Adipocyte (in vitro differentiated cells): ENCODE measurements around the gene PKMYT1.
A peak's percentile ranks its signal among the peaks of the same experiment; 100 is the strongest.

Source experiments
- DNase-seq: peaks from one replicate; pipeline ENCODE4 v3.0.0-alpha.2; 2015; ENCODE audit warnings: low read depth
- H3K27me3 ChIP-seq: replicated peaks from 2 replicates; pipeline ENCODE4 v1.7.0; 2013; ENCODE audit warnings: mild to moderate bottlenecking, low read length, moderate library complexity; ENCODE audit not compliant: control insufficient read depth, insufficient read depth
- H3K36me3 ChIP-seq: 2 replicates; pipeline ENCODE4 v1.7.0; 2013; ENCODE audit warnings: low read length, mild to moderate bottlenecking, moderate library complexity; ENCODE audit not compliant: control insufficient read depth, insufficient read depth, severe bottlenecking
- H3K4me1 ChIP-seq: 2 replicates; pipeline ENCODE4 v1.7.0; 2013; ENCODE audit warnings: mild to moderate bottlenecking, low read length, moderate library complexity; ENCODE audit not compliant: control insufficient read depth, insufficient read depth
- H3K4me3 ChIP-seq: 2 replicates; pipeline ENCODE4 v1.7.0; 2013; ENCODE audit warnings: mild to moderate bottlenecking, low read length, moderate library complexity
- H3K9ac ChIP-seq: 2 replicates; pipeline ENCODE4 v1.7.0; 2013; ENCODE audit warnings: mild to moderate bottlenecking, low read length, moderate library complexity
- H3K9me3 ChIP-seq: 2 replicates; pipeline ENCODE4 v1.7.0; 2013; ENCODE audit warnings: mild to moderate bottlenecking, low read length, moderate library complexity; ENCODE audit not compliant: control insufficient read depth

The PKMYT1 gene

GRCh38 chr16:3004781-3005284 lies 24.6 kb upstream of the PKMYT1 start:
- peaks cover 11% of the 10 kb centered on the region for H3K4me1 ChIP-seq
- H3K36me3 ChIP-seq, result no peaks in the 10 kb centered on the region
- peaks cover 35% of the 10 kb centered on the region for H3K27me3 ChIP-seq
- H3K4me3 ChIP-seq, result peak overlapping the region; percentile 56
- H3K9me3 ChIP-seq, result no peaks in the 10 kb centered on the region
- no peak for DNase-seq
- H3K9ac ChIP-seq, result no peak overlapping the region

- Histone ChIP-seq H3K27me3 (peaks cover 36% of the 10 kb centered on the region), H3K9me3 (no peaks in the 10 kb centered on the region), H3K4me1 (peaks cover 11% of the 10 kb centered on the region), H3K4me3 (no peak overlapping the region), H3K9ac (no peak overlapping the region), H3K36me3 (no peaks in the 10 kb centered on the region)
- DNase-seq, result peak; percentile 39
Measured at GRCh38 chr16:3004319-3004718, 24.1 kb upstream of the PKMYT1 start.

GRCh38 chr16:3003582-3004270 lies 23.5 kb upstream of the PKMYT1 start:
- DNase-seq, result peak; percentile 95
- no peak overlapping the region for H3K4me3 ChIP-seq
- H3K9ac ChIP-seq, result no peak overlapping the region
- peaks cover 39% of the 10 kb centered on the region for H3K27me3 ChIP-seq
- no peaks in the 10 kb centered on the region for H3K9me3 ChIP-seq
- H3K36me3 ChIP-seq, result no peaks in the 10 kb centered on the region
- peaks cover 11% of the 10 kb centered on the region for H3K4me1 ChIP-seq

- Histone ChIP-seq H3K4me3 (no peak overlapping the region), H3K36me3 (no peaks in the 10 kb centered on the region), H3K27me3 (peaks cover 28% of the 10 kb centered on the region), H3K9me3 (no peaks in the 10 kb centered on the region), H3K9ac (no peak overlapping the region), H3K4me1 (no peaks in the 10 kb centered on the region)
- DNase-seq, result no peak
Measured at GRCh38 chr16:3001316-3001715, 21.1 kb upstream of the PKMYT1 start.

GRCh38 chr16:3000540-3000939 lies 20.3 kb upstream of the PKMYT1 start:
- Histone ChIP-seq H3K36me3 (no peaks in the 10 kb centered on the region), H3K4me3 (no peak overlapping the region), H3K27me3 (peaks cover 27% of the 10 kb centered on the region), H3K9ac (no peak overlapping the region), H3K9me3 (no peaks in the 10 kb centered on the region), H3K4me1 (no peaks in the 10 kb centered on the region)
- no peak for DNase-seq

- no peak overlapping the region for H3K9ac ChIP-seq
- no peak for DNase-seq
- H3K36me3 ChIP-seq, result no peaks in the 10 kb centered on the region
- peaks cover 26% of the 10 kb centered on the region for H3K27me3 ChIP-seq
- no peaks in the 10 kb centered on the region for H3K4me1 ChIP-seq
- H3K4me3 ChIP-seq, result no peak overlapping the region
- no peaks in the 10 kb centered on the region for H3K9me3 ChIP-seq
Measured at GRCh38 chr16:2999929-3000328, 19.7 kb upstream of the PKMYT1 start.

GRCh38 chr16:2996298-2996697 lies 16.1 kb upstream of the PKMYT1 start:
- Histone ChIP-seq H3K27me3 (peaks cover 27% of the 10 kb centered on the region), H3K4me1 (no peaks in the 10 kb centered on the region), H3K4me3 (no peak overlapping the region), H3K36me3 (no peaks in the 10 kb centered on the region), H3K9me3 (no peaks in the 10 kb centered on the region), H3K9ac (no peak overlapping the region)
- DNase-seq, result no peak

- H3K4me1 ChIP-seq, result no peaks in the 10 kb centered on the region
- no peak overlapping the region for H3K4me3 ChIP-seq
- H3K27me3 ChIP-seq, result peaks cover 23% of the 10 kb centered on the region
- no peaks in the 10 kb centered on the region for H3K9me3 ChIP-seq
- no peak for DNase-seq
- no peak overlapping the region for H3K9ac ChIP-seq
- no peaks in the 10 kb centered on the region for H3K36me3 ChIP-seq
Measured at GRCh38 chr16:2992383-2993081, 12.3 kb upstream of the PKMYT1 start.

GRCh38 chr16:2991566-2992261 lies 11.5 kb upstream of the PKMYT1 start:
- no peaks in the 10 kb centered on the region for H3K9me3 ChIP-seq
- DNase-seq, result no peak
- no peak overlapping the region for H3K9ac ChIP-seq
- H3K4me1 ChIP-seq, result no peaks in the 10 kb centered on the region
- no peaks in the 10 kb centered on the region for H3K36me3 ChIP-seq
- H3K27me3 ChIP-seq, result peaks cover 25% of the 10 kb centered on the region
- no peak overlapping the region for H3K4me3 ChIP-seq

GRCh38 chr16:2990891-2991290 lies 10.6 kb upstream of the PKMYT1 start:
- no peak overlapping the region for H3K9ac ChIP-seq
- no peak for DNase-seq
- no peaks in the 10 kb centered on the region for H3K9me3 ChIP-seq
- H3K36me3 ChIP-seq, result no peaks in the 10 kb centered on the region
- H3K4me3 ChIP-seq, result no peak overlapping the region
- H3K27me3 ChIP-seq, result peaks cover 19% of the 10 kb centered on the region
- H3K4me1 ChIP-seq, result no peaks in the 10 kb centered on the region

- Histone ChIP-seq H3K27me3 (peaks cover 17% of the 10 kb centered on the region), H3K4me3 (no peak overlapping the region), H3K9ac (no peak overlapping the region), H3K36me3 (no peaks in the 10 kb centered on the region), H3K4me1 (no peaks in the 10 kb centered on the region), H3K9me3 (no peaks in the 10 kb centered on the region)
- DNase-seq, result no peak
Measured at GRCh38 chr16:2988590-2989099, 8.4 kb upstream of the PKMYT1 start.
